ENCODE measurements around the gene BIK.
A peak's percentile ranks its signal among the peaks of the same experiment; 100 is the strongest.

Gene BIK

DNA sequence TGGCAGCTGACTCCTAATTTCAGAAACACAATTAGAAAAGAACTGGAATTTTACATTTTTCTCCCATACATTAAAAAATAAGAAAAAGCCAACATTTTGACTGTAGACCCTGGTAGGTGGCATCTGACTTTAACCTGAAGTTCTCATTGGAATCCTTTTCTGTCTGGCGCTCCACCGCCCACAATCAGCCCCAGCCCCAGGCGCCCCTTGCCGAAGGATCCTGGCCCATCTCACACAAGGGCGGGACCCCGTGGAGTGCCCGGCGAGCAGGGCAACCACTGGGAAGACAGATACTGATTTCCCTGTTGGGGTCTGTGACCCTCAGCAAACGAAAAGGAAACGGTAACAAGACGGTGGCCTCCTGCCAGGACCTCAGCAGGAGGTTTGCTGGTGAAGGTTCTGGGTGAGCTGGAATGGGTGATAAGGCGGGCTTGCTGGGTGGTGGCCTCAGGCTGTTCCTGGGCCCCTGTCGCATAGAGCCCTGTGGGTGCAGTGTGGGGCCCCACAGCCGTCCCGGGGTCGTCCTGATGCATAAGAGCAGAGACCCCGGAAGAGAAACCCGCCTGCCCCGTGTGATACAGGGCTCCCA is 56.5 kb downstream of the BIK start:
- H3K4me1 ChIP-seq (ENCODE audit: control insufficient read depth in 2 of 2, insufficient read depth in 2 of 2, low read length in 2 of 2) = peaks cover 24 to 25% of the 10 kb centered on the region in 2 donors
- H3K4me3 ChIP-seq (ENCODE audit: low read length in 2 of 2) = no peak overlapping the region
- H3K9ac ChIP-seq (ENCODE audit: low read depth in 1 of 2, low read length in 2 of 2) = no peak overlapping the region
- no peaks in the 10 kb centered on the region for H3K27me3 ChIP-seq (ENCODE audit: control insufficient read depth in 2 of 2, insufficient read depth in 2 of 2, low read length in 2 of 2)
- H3K36me3 ChIP-seq (ENCODE audit: control insufficient read depth in 2 of 2, insufficient read depth in 2 of 2, low read length in 2 of 2) = peaks cover 28 to 29% of the 10 kb centered on the region in 2 donors
- H3K9me3 ChIP-seq (ENCODE audit: control insufficient read depth in 2 of 2, low read length in 2 of 2) = no peaks in the 10 kb centered on the region
- H3K27ac ChIP-seq (ENCODE audit: low read depth in 2 of 2, low read length in 2 of 2) = no peak overlapping the region

DNA sequence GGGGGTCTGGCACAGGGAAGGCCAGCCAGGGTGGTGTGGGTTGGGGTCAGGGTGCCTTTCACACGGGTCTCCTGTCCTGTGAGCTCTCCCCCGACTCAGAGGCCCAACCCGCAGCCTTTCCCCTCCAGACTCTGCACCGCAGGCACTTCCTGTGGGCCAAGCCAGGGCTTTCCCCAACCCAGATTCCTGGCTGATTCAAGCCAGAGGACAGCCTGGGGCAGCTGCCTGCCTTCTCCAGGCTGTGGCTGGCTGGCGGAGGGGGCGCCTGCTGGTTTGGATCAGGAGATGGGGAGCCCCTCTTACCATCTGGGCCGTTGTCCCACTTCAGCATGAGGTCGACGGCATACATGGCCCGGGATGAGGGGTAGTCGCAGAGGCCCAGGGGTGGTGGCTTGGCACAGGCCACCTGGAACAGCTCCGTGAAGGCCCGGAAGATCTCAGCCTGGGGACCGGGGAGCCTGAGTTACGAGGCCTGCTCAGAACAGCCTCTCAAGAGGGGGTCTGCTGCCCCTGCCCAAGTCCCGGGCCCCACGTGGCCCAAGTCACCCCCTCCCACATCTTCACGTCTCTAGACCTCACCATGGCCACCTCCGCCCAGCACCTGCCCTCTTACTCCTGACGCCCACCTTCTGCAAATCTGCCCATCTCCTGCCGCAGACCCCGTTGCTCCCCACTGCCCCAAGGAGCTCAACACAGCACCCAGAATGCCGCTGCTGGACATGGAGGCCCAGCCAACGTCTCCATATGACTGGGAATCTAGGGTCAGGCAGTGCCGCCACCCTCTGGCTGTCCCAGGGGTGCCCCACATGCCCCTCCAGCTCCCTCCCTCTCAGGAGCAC is 58.1 kb downstream of the BIK start:
- Histone ChIP-seq H3K27me3 (ENCODE audit: control insufficient read depth in 2 of 2, insufficient read depth in 2 of 2, low read length in 2 of 2) (no peaks in the 10 kb centered on the region), H3K9me3 (ENCODE audit: control insufficient read depth in 2 of 2, low read length in 2 of 2) (no peaks in the 10 kb centered on the region), H3K27ac (ENCODE audit: low read depth in 2 of 2, low read length in 2 of 2) (no peak overlapping the region), H3K9ac (ENCODE audit: low read depth in 1 of 2, low read length in 2 of 2) (no peak overlapping the region), H3K4me3 (ENCODE audit: low read length in 2 of 2) (no peak overlapping the region), H3K36me3 (ENCODE audit: control insufficient read depth in 2 of 2, insufficient read depth in 2 of 2, low read length in 2 of 2) (peaks cover 31 to 38% of the 10 kb centered on the region in 2 donors), H3K4me1 (ENCODE audit: control insufficient read depth in 2 of 2, insufficient read depth in 2 of 2, low read length in 2 of 2) (peaks cover 15 to 28% of the 10 kb centered on the region in 2 donors)

DNA sequence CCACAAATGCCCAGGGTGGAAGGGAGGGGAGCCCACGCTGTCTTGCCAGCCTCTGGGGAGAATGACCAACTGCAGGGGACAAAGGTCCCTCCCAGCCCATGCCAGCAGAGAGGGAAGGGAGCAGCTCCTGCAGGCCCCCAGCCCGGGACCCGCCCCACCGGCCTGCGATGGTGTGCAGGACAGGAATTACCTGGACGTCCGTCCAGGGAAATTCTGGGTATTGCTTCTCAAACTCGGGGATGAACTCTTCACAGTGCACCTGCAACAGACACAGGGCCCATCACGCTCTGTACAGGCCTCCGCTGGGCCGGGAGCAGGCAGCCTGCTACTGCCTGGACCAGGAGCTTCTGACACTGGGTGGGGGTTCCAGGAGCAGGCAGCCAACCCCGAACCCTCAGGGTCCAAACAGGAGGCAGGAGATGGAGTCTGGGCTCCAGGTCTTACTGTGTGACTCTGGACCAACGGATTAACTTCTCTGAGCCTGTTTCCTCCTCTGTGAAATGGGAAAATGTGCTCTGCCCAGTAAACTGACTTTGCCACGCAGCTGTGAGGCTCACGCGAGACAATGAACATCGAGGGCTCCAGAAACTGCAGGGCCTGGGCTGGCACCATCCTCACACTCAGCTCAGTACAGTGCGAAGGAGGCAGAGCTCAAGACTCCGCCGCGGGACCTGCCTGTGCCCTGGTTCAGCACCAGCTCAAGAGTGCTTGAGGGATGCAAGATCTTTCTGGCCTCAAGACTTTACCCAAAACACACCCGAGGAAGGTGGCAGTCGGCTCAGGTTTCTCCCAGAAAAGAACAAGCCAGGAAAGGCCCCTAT is 59.0 kb downstream of the BIK start:
- Histone ChIP-seq H3K4me3 (ENCODE audit: low read length in 2 of 2) (no peak overlapping the region), H3K9ac (ENCODE audit: low read depth in 1 of 2, low read length in 2 of 2) (no peak overlapping the region), H3K9me3 (ENCODE audit: control insufficient read depth in 2 of 2, low read length in 2 of 2) (no peaks in the 10 kb centered on the region), H3K27me3 (ENCODE audit: control insufficient read depth in 2 of 2, insufficient read depth in 2 of 2, low read length in 2 of 2) (no peaks in the 10 kb centered on the region), H3K27ac (ENCODE audit: low read depth in 2 of 2, low read length in 2 of 2) (no peak overlapping the region), H3K4me1 (ENCODE audit: control insufficient read depth in 2 of 2, insufficient read depth in 2 of 2, low read length in 2 of 2) (peaks cover 12 to 28% of the 10 kb centered on the region in 2 donors), H3K36me3 (ENCODE audit: control insufficient read depth in 2 of 2, insufficient read depth in 2 of 2, low read length in 2 of 2) (peaks cover 39 to 43% of the 10 kb centered on the region in 2 donors)

DNA sequence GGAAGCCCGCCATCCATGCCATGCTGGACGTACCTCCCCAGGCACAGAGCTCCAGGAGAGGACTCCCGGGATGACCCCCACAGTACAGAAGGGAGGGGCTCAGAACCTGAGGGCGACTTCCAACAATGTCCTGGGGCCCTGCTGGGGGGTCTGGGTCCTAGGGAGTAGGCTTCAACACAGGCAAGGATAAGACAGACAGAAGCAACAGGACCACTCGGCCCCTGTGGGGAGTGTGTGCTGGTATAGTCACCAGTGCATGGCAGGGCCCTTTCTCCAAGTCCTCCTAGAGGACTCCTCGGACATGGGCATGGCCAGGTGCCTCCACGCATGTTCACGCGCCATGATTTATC is 59.6 kb downstream of the BIK start:
- Histone ChIP-seq H3K9ac (ENCODE audit: low read depth in 1 of 2, low read length in 2 of 2) (no peak overlapping the region), H3K27me3 (ENCODE audit: control insufficient read depth in 2 of 2, insufficient read depth in 2 of 2, low read length in 2 of 2) (no peaks in the 10 kb centered on the region), H3K27ac (ENCODE audit: low read depth in 2 of 2, low read length in 2 of 2) (no peak overlapping the region), H3K4me3 (ENCODE audit: low read length in 2 of 2) (no peak overlapping the region), H3K36me3 (ENCODE audit: control insufficient read depth in 2 of 2, insufficient read depth in 2 of 2, low read length in 2 of 2) (peaks cover 43 to 47% of the 10 kb centered on the region in 2 donors), H3K9me3 (ENCODE audit: control insufficient read depth in 2 of 2, low read length in 2 of 2) (no peaks in the 10 kb centered on the region), H3K4me1 (ENCODE audit: control insufficient read depth in 2 of 2, insufficient read depth in 2 of 2, low read length in 2 of 2) (peaks cover 12 to 28% of the 10 kb centered on the region in 2 donors)

DNA sequence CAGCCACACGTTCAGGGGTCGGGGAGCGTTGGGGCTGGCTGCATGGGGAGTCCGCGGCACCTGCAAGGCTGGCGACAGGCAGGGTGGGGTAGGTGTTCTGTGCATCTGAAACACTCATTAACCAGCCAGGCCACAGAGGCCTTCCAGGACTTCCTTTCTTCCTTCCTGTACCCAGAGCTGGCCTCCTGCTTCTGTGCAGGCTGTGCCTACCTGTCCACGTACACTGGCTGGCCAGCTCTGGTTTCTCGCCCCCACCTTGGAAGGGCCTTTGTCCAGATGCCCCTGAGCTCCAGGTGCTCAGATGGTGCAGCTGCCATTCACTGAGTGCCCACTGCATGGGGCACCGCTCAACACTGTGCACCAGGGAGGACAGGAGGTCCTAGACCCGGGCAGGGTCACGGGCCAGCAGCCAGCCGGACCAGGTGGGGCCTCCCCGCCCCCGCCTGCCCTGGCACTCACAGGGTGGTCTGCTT is 60.5 kb downstream of the BIK start:
- Histone ChIP-seq H3K9ac (ENCODE audit: low read depth in 1 of 2, low read length in 2 of 2) (peak overlapping the region; percentile 83 to 84), H3K36me3 (ENCODE audit: control insufficient read depth in 2 of 2, insufficient read depth in 2 of 2, low read length in 2 of 2) (peaks cover 47 to 54% of the 10 kb centered on the region in 2 donors), H3K27ac (ENCODE audit: low read depth in 2 of 2, low read length in 2 of 2) (peak overlapping the region; percentile 95 to 96), H3K4me1 (ENCODE audit: control insufficient read depth in 2 of 2, insufficient read depth in 2 of 2, low read length in 2 of 2) (peaks cover 12 to 28% of the 10 kb centered on the region in 2 donors), H3K27me3 (ENCODE audit: control insufficient read depth in 2 of 2, insufficient read depth in 2 of 2, low read length in 2 of 2) (no peaks in the 10 kb centered on the region), H3K9me3 (ENCODE audit: control insufficient read depth in 2 of 2, low read length in 2 of 2) (no peaks in the 10 kb centered on the region), H3K4me3 (ENCODE audit: low read length in 2 of 2) (peak overlapping the region; percentile 65 to 78)

DNA sequence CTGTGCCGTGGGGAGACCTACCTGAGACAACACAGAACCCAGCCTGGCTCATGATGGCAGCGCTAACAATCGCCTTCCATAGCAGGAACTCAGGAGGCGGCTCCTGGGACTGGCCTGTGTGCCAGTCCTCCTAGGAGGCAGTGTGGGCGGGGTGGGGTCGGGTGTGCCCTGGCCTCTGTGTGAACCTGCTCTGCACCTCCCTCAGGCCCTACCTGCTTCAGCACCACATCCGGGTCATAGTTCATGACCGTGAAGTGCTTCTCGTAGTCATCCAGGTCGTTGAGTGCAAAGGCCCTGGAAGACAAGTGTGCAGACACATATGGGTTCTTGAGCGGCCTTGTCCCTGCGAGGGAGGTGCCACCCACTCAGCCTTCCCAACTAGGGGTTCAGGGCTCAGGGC is 61.1 kb downstream of the BIK start:
- Histone ChIP-seq H3K9me3 (ENCODE audit: control insufficient read depth in 2 of 2, low read length in 2 of 2) (no peaks in the 10 kb centered on the region), H3K27me3 (ENCODE audit: control insufficient read depth in 2 of 2, insufficient read depth in 2 of 2, low read length in 2 of 2) (no peaks in the 10 kb centered on the region), H3K4me1 (ENCODE audit: control insufficient read depth in 2 of 2, insufficient read depth in 2 of 2, low read length in 2 of 2) (peaks cover 12 to 28% of the 10 kb centered on the region in 2 donors), H3K36me3 (ENCODE audit: control insufficient read depth in 2 of 2, insufficient read depth in 2 of 2, low read length in 2 of 2) (peaks cover 48 to 53% of the 10 kb centered on the region in 2 donors), H3K4me3 (ENCODE audit: low read length in 2 of 2) (peak overlapping the region; percentile 65 to 78), H3K9ac (ENCODE audit: low read depth in 1 of 2, low read length in 2 of 2) (peak overlapping the region; percentile 83 to 84), H3K27ac (ENCODE audit: low read depth in 2 of 2, low read length in 2 of 2) (peak overlapping the region; percentile 95 to 96)

DNA sequence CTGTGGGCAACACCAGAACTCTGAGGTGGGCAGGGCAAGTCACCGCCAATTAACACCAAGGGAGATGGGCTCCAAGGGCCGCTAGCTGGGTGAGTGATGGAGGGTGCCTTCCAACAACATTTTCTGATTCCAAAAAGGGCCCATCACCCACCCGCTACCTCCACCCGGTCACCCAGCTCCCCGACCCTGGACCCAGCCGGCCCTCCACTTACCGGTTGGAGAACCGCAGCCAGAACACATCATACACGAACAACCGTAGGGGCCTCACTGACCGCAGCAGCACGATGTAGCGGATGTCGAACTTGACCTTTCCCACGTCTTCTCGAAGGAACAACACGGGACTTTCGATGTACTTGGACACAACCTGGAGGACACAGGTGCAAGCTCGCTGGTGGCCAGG is 61.6 kb downstream of the BIK start:
- H3K9ac ChIP-seq (ENCODE audit: low read depth in 1 of 2, low read length in 2 of 2) = no peak overlapping the region
- peak overlapping the region; percentile 95 to 96 for H3K27ac ChIP-seq (ENCODE audit: low read depth in 2 of 2, low read length in 2 of 2)
- no peaks in the 10 kb centered on the region for H3K27me3 ChIP-seq (ENCODE audit: control insufficient read depth in 2 of 2, insufficient read depth in 2 of 2, low read length in 2 of 2)
- no peak overlapping the region for H3K4me3 ChIP-seq (ENCODE audit: low read length in 2 of 2)
- H3K36me3 ChIP-seq (ENCODE audit: control insufficient read depth in 2 of 2, insufficient read depth in 2 of 2, low read length in 2 of 2) = peaks cover 49 to 51% of the 10 kb centered on the region in 2 donors
- peaks cover 12 to 28% of the 10 kb centered on the region in 2 donors for H3K4me1 ChIP-seq (ENCODE audit: control insufficient read depth in 2 of 2, insufficient read depth in 2 of 2, low read length in 2 of 2)
- H3K9me3 ChIP-seq (ENCODE audit: control insufficient read depth in 2 of 2, low read length in 2 of 2) = no peaks in the 10 kb centered on the region

DNA sequence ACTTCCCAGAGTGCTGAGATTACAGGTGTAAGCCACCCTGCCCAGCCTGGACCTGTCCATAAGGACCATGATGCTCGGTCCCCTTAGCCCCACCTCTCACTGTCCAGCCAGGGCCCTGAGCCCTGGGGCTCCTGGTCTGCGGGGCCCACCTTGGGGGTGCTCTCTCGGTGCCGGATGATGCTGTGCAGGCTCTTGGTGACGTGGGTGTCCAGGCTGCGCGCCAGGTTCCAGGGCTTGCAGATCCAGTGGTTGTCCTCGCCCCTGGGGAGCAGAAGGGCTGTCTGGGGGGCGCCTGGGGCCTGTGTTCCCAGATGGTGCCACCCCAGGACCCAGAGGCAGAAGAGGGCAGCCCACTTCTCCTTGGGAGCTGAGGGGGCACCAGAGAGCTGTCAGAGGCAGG is 63.0 kb downstream of the BIK start:
- H3K4me3 ChIP-seq (ENCODE audit: low read length in 2 of 2) = no peak overlapping the region
- no peaks in the 10 kb centered on the region for H3K27me3 ChIP-seq (ENCODE audit: control insufficient read depth in 2 of 2, insufficient read depth in 2 of 2, low read length in 2 of 2)
- peaks cover 43 to 46% of the 10 kb centered on the region in 2 donors for H3K36me3 ChIP-seq (ENCODE audit: control insufficient read depth in 2 of 2, insufficient read depth in 2 of 2, low read length in 2 of 2)
- no peak overlapping the region for H3K27ac ChIP-seq (ENCODE audit: low read depth in 2 of 2, low read length in 2 of 2)
- no peaks in the 10 kb centered on the region for H3K9me3 ChIP-seq (ENCODE audit: control insufficient read depth in 2 of 2, low read length in 2 of 2)
- peaks cover 12 to 28% of the 10 kb centered on the region in 2 donors for H3K4me1 ChIP-seq (ENCODE audit: control insufficient read depth in 2 of 2, insufficient read depth in 2 of 2, low read length in 2 of 2)
- no peak overlapping the region for H3K9ac ChIP-seq (ENCODE audit: low read depth in 1 of 2, low read length in 2 of 2)

DNA sequence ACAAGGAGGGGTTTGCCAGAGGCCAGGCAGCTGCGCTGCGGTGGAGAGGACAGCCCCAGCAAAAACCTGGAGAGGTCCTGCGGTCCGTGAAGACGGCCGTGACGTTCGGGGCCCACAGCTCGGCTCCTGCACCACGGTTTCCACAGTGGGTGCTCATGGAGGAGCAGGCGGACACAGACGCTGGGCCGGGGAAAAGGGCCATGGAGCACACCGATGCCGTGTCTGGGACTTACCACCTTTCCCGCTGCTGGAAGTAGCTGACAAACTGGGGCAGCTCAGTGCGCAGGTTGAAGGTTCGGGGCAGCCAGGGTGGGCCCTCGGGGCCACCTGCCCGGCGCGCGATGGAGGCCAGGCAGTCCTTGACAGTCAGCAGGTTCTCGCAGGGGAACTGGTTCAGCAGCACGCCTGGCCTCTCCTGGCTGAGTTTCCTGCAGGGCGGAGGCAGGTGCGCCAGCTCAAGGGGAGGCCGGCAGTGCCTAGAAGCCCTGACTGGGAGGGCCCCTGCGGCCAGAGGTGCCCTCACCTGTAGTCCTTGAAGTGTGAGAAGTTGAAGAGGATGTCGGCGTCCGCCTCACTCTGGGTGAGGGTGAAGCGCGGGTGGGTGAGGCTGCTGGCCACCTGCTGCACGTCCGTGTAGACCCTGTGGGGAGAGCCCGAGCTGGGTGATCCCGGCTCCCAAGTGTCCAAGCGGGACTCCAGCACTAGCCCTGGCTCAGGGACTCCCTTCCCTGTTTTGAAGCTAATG is 63.6 kb downstream of the BIK start:
- H3K4me1 ChIP-seq (ENCODE audit: control insufficient read depth in 2 of 2, insufficient read depth in 2 of 2, low read length in 2 of 2) = peaks cover 12 to 28% of the 10 kb centered on the region in 2 donors
- no peaks in the 10 kb centered on the region for H3K9me3 ChIP-seq (ENCODE audit: control insufficient read depth in 2 of 2, low read length in 2 of 2)
- no peaks in the 10 kb centered on the region for H3K27me3 ChIP-seq (ENCODE audit: control insufficient read depth in 2 of 2, insufficient read depth in 2 of 2, low read length in 2 of 2)
- no peak overlapping the region for H3K27ac ChIP-seq (ENCODE audit: low read depth in 2 of 2, low read length in 2 of 2)
- no peak overlapping the region for H3K9ac ChIP-seq (ENCODE audit: low read depth in 1 of 2, low read length in 2 of 2)
- H3K36me3 ChIP-seq (ENCODE audit: control insufficient read depth in 2 of 2, insufficient read depth in 2 of 2, low read length in 2 of 2) = peaks cover 46 to 49% of the 10 kb centered on the region in 2 donors
- no peak overlapping the region for H3K4me3 ChIP-seq (ENCODE audit: low read length in 2 of 2)

All from mucosa of rectum (tissue), 2 donors.